Left ventricle myocardium superior (tissue), 1 donor: ENCODE data around the gene SLC2A4. TPM values are rescaled to one million over a fixed set of nuclear protein-coding genes. Genes with fewer than 3 reads are reported as not detected.
"Not testable (repeated sequence)": the region's sequence is repeated elsewhere in the genome, so short reads cannot be mapped to it uniquely, and the experiment has no call there.

Experiments used
- ATAC-seq: fragments of 200-7000 bp; cut with Tn5 transposase; one replicate; pipeline ENCODE4 v1.9.1; 2020; ENCODE audit warnings: mild to moderate bottlenecking, moderate library complexity
- DNase-seq: peaks from one replicate; pipeline ENCODE4 v3.0.0-alpha.2; 2020
- intact Hi-C: fragments of 100-400 bp; cut with micrococcal nuclease; formaldehyde crosslinking; loops from one replicate; pipeline ENCODE4 v1.11.0; 2022
- total RNA-seq: library from RNA; stranded (reverse); fragmentation: NEBNext Ultra II Directional; extraction: Animal tissue kit (Norgen Biotek cat#: 25700); gene quantifications from one replicate; pipeline ENCODE4 v1.2.1, GENCODE V29; 2021
- donor health status: DM: no; HTN: yes; CAD: no; lungs with severe emphysema.

Gene SLC2A4
- total RNA-seq, 1 donor from 2014 or later: 170 TPM

GRCh38 chr17:7243453-7243729, 38.1 kb upstream of the SLC2A4 start:
- no peak for DNase-seq
- intact Hi-C loops: no loop called here
- ATAC-seq: no peak

GRCh38 chr17:7243838-7244237, 37.7 kb upstream of the SLC2A4 start:
- intact Hi-C loops, DNase-seq, ATAC-seq: not testable (repeated sequence)

DNA sequence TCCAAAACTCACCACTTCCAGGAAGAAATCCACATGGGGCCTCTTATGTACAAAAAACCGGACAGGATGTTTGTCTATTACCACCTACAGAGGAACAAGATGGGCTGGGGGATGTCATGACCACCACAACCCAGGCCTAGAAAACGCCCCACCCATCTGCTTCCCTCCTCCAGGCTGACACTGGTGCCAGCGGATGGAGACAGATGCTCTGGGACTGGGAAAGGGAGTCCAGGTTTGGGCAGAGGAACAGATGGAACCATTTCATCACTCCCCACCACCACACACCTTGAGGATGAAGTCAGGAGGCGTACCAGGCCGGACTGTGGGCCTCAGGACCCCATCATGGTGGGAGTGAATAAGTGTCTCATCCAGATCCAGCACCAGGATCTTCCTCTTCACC, 34.7 kb upstream of the SLC2A4 start:
- intact Hi-C loops: no loop called here
- DNase-seq: no peak
- ATAC-seq: no peak

DNA sequence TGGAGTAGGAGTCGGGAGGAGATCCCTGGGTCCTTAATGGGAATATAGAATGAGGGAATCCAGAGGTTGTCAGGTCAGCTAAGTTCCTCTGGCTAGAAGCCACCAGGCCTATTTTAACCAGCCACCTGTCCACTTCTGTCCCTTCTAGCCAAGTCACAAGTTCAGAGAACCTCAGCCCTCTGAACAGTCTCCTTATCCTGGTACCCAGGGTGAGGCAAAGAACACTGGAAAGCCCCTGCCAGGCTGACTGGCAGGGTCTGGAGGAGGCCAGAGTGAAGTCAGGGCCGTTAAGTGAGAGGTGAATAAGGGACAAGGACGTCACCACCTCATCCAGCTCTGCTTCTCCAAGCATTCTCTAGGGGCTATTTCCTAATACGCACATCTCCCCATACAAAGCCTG, 32.7 kb upstream of the SLC2A4 start:
- ATAC-seq (no peak), DNase-seq (no peak)
- intact Hi-C loops: no loop called here

DNA sequence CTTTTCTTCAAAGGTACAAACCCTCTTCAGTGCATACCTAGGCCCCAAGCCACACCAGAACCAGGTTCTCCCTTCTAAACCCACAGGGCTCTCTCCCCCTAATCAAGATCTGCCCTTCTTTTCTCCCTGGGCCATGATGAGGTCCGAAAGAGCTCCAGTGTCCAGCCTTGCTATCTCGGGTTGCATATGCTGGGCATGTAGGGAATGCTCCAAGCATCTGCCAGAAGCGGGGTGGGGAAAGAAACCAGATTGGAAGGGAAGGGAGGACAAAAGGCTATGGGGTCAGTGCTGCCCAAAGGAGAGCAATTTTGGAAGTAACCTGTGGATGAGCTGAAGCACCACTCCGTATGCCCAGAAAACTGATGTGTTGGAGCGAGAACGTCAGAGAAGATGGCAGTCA, 32.3 kb upstream of the SLC2A4 start:
- intact Hi-C loops: no loop called here
- DNase-seq: no peak
- no peak for ATAC-seq

DNA sequence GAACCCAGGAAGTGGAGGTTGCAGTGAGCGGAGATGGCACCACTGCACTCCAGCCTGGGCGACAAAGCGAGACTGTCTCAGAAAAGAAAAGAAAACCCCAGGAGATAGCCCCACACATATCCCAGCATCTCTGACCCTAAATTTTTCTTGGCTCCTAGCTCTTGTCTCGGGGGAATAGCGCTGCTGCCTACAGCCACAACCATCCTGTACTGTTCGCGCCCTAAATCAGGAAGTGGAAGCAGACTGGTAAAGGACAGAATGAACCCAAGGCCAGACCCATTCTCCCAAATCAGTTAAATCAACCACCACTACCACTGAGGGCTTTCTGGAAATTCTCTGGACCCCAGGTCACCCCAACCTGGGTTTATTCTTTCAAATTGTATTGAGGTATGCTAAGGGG, 31.7 kb upstream of the SLC2A4 start:
- intact Hi-C loops: no loop called here
- no peak for DNase-seq
- ATAC-seq: no peak

DNA sequence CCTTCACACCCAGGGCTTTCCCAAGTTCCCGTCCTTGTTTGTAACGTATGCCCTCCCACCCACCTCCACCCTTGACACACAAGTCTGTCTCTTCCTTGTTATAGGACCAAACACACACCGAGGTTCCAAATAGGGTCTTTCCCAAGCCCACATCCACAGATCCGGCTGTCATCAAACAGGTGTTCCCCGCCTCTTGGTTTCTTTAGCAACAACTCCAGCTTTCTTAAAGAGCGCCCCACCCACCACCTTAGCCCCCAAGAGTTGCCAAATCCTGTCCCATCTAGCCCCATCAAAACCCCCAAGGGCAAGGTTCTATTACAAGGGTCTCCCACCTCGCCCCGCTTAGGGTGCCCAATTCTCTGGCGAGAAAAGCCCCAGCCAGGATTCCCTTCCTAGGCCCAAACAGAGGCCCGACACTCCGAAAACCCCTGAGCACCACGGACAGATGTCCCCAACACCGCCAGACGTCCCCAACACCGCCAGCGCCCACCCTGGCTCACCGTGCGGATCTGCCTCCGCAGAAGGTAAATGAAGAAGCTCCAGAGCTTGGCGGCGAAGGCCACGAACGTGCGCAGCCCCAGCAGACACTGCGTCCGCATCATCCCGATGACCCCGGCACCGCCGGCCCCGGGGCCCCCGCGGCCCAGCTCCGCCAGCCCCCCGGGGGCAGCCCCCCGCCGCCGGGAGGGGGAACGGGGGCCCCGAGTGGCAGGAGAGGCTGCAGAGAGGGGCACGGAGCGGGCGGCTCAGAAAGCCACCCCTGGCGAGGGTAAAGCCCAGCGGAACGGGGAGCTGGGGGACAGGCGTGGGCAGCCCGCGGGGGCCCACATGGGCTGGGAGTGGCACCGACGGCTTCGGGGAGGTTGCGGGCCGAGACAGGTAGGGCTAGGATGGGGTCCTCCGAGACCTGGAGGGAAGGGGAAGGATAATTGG, 30.6 kb upstream of the SLC2A4 start:
- intact Hi-C loops: no loop called here

GRCh38 chr17:7251661-7252175, 29.8 kb upstream of the SLC2A4 start, which contains the start of gene CTDNEP1:
CTDNEP1 (minus strand) TSS chr17:7251734; CDS start chr17:7251296, 438 bp downstream.
- ATAC-seq: peak; percentile 94

More for the DNA sequence above, 30.6 kb upstream of the SLC2A4 start:
- DNase-seq: peak; percentile 41
- ATAC-seq: no peak

DNA sequence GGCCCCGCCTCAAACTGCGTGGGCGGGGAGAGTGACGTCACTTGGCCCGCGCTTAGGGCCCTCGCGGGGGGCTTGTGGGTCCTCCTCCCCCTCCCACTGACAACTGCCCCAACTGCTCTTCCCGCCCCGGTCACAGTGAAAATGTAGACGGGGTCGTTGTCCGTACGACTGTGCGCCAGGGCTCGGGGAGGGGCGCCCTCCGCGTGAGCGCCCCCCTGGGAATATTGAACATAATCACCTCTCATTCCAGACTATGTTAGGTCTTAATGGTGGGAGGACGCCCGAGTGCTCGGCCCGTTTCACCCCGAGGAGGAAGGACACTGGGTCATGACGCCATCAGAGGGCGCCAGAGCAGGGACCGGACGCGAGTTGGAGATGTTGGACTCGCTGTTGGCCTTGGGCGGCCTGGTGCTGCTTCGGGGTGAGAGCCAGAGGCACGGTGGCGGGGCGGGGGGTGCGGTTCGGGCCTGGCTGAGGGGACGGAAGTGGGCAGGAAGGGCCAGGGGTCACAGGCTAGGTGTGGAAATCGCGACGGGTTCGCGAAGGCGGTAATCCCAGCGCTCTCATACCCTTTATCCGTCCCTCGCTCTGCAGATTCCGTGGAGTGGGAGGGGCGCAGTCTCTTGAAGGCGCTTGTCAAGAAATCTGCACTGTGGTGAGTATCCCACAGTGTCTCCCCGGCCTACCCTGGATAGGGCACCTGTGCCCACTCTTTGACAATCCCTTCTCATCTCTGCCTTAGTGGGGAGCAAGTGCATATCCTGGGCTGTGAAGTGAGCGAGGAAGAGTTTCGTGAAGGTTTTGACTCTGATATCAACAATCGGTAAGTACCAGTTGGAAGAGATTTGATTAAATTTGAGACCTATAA, 29.1 kb upstream of the SLC2A4 start, which contains the start of gene ELP5:
TSS of gene ELP5 (plus strand) at position 40 of the 868 bp plus-strand sequence. CDS start at position 376, 336 bp downstream.
- ATAC-seq (peak; percentile 80), DNase-seq (peak; percentile 96)
- intact Hi-C loops: no loop called here

More at GRCh38 chr17:7251661-7252175, 29.8 kb upstream of the SLC2A4 start, which contains the start of gene CTDNEP1:
- intact Hi-C loops: no loop called here
- DNase-seq: peak; percentile 99

DNA sequence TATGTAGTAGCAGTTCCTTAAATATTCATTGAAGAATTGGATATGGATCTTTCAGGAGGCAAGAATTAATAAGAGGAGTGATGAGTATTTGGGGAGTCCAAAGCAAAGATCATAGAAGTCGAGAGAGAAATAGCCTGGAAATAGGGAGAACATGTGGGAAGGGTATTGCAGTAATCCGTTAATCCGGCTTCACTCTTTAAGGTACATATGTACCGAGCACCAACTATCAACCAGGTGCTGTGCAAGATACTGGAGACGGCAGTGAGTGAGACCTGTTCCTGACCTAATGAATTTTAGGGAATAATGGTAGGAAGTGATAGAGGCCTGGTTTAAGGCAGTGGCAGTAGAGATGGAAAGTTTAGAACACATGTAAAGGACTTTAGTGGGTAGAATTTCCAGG, 28.4 kb upstream of the SLC2A4 start:
- ATAC-seq (no peak), DNase-seq (no peak)
- intact Hi-C loops: no loop called here

DNA sequence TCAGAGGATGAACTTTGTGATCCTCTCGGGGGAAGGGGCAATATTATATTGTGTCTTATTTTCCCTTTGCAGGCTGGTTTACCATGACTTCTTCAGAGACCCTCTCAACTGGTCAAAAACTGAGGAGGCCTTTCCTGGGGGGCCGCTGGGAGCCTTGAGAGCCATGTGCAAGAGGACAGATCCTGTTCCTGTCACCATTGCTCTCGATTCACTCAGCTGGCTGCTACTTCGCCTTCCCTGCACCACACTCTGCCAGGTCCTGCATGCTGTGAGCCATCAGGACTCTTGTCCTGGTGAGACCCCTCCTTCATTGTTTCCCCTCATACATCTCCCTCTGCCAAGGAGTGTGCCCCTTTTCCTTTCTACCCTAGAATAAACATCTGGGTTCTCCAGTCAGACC, 27.0 kb upstream of the SLC2A4 start:
- ATAC-seq (no peak), DNase-seq (no peak)
- intact Hi-C loops: no loop called here

- DNase-seq: no peak
- intact Hi-C loops: no loop called here
- no peak for ATAC-seq
These were observed 24.6 kb upstream of the SLC2A4 start for GRCh38 chr17:7256766-7257456.

DNA sequence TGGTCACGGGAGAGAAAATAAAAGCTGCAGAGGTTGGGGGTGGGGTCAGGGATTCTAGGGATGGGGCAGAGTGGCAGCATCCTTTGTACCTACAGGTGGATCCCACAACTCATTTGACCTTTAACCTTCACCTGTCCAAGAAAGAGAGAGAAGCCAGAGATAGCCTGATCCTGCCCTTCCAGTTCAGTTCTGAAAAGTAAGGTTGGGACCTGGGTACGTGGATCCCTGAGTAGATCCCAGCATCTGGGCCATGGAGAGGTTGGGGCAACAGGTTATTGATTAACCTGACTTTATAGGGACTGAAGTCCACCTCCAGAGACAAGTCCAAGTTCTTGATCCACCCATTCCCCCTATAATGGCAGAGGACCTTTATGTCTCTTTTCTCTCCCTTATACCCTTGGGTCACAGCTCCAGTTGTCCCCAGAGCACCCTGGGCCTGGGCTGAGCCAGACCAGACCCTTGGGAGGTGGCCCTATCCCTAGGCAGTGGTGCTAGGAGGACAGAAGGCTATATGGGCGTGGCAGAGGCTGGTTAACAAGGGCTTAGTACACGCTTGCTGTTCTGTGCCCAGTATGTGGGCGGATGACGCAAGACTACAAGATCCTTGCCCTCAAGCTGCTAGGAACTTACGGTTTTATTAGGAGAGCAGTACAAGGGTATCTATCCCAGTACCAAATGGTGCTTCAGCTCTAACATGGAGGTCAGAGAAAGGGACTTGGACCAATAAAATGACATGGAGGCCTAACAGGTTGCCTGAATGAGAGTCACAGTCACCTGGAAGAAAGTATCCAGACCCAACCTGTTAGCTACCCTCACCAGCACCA, 22.6 kb upstream of the SLC2A4 start:
- DNase-seq: no peak
- intact Hi-C loops: no loop called here
- ATAC-seq: no peak

GRCh38 chr17:7259555-7259889, 22.0 kb upstream of the SLC2A4 start:
- ATAC-seq (no peak), DNase-seq (no peak)
- intact Hi-C loops: no loop called here

- DNase-seq (no peak), ATAC-seq (peak; percentile 6)
- intact Hi-C loops: no loop called here
These were observed 21.4 kb upstream of the SLC2A4 start for GRCh38 chr17:7260151-7260550.

DNA sequence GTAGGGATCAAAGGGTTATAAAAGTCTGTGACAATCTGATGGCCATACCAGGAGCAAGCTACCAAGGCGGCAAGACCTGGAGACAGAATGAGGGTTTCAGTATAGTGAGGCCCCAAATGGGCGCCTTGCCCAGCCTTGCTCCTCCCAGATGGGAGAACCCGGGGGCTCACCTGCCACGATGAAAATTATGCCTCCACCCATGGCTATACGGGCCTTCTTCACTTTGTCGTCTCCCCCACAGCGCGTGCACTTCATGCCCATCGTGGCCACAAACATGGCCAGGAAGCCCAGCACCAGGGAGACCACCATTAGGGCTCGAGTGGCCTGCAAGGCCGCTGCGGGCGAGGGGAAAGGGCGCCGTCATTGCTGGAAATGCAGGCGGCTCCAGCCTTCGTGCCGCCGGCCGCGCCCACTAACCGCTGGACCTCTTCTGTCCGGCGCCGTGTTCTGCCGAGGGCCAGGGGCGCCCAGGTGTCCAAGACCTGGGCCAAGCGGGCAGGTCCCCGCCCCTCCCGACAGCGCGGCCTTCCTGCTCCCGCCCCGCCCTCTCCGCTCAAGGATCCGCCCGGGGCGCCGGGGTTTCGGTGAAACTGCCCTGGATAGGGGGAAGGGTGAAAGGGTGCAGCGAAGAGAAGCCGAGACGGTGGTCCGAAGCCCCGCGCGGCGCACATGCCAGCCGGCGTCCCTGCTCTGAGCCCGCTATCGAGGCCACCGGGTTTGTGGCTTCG, 20.7 kb upstream of the SLC2A4 start:
- DNase-seq: peak; percentile 53
- intact Hi-C loops: no loop called here

DNA sequence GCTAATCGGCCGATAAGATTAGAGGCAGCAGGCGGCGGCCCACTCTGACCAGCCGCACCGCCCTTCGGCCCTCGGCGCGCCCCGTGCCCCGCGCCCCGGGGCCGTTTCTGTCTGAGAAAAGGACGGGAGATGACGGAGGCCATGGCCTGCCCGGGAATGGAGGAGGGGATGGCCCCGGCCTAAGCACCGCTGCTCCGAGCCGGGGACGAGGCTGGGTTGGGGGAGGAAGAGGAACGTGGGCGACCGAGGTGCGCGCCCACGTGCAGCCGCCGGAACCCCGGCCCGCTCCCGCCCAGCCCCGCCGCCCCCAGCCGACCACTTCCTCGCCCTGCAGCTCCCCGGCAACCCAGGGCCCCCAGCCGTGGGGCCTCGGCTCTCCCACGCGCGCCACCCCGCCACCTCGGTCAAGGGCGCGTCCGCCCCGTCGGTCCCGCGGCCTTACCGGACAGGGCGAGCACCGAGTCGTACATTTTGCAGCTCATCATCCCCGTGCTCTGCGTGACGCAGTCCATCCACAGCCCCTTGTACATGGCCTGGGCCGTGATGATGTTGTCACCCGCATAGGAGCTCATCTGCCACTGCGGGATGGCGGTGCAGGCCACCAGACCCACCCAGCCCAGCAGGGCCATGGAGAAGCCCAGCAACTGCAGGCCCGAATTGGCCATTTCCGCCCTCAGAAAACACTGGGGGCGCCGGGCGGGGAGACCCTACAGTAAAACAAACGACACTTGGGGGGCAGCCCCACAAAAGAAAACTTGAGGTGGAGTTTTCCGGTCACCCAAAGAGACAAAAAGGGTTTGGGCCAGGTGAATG, 19.9 kb upstream of the SLC2A4 start:
- intact Hi-C loops: no loop called here
- ATAC-seq (peak; percentile 33), DNase-seq (no peak)

More for the DNA sequence above, 20.7 kb upstream of the SLC2A4 start:
- ATAC-seq: peak; percentile 70
